Esophagus squamous epithelium (tissue), 5 donors: Measurements from ENCODE around the gene TGFB1. TPM values are rescaled to one million over a fixed set of nuclear protein-coding genes. Genes with fewer than 3 reads are reported as not detected.
"Not testable (repeated sequence)": the region's sequence is repeated elsewhere in the genome, so short reads cannot be mapped to it uniquely, and the experiment has no call there.

Source experiments
- DNase-seq: peaks from one replicate; lab custom pipeline; 2025; lab: John Stamatoyannopoulos, UW
- H3K27ac ChIP-seq, 4 donors: fragments of 200-600 bp; sonication (generic); one replicate each; pipeline ENCODE4 v1.5.1; 2016 to 2019; ENCODE audit warnings: mild to moderate bottlenecking in 1 of 4
- H3K27me3 ChIP-seq, 4 donors: fragments of 200-600 bp; sonication (generic); 1 replicate in 3 of 4; 2 replicates in 1 of 4; pipeline versions ENCODE4 v1.5.1 to v1.6.0; 2017 to 2021; ENCODE audit warnings: antibody characterized with exemption in 1 of 4
- H3K36me3 ChIP-seq, 3 donors: fragments of 200-600 bp; sonication (generic); one replicate each; pipeline ENCODE4 v1.5.1; 2016 to 2019
- H3K4me1 ChIP-seq, 3 donors: fragments of 200-600 bp; sonication (generic); one replicate each; pipeline ENCODE4 v1.5.1; 2017 to 2019
- H3K4me3 ChIP-seq, 4 donors: fragments of 200-600 bp; sonication (generic); 1 replicate in 3 of 4; 2 replicates in 1 of 4; pipeline ENCODE4 v1.5.1; 2016 to 2019; ENCODE audit warnings: mild to moderate bottlenecking in 2 of 4, moderate library complexity in 1 of 4
- H3K9me3 ChIP-seq, 3 donors: fragments of 200-600 bp; sonication (generic); one replicate each; pipeline ENCODE4 v1.5.1; 2016 to 2019
- POLR2A ChIP-seq, 4 donors: fragments of 450-650 bp; IDR thresholded peaks; one replicate each; pipeline ENCODE4 v1.6.1; 2017; ENCODE audit warnings: antibody characterized with exemption in 4 of 4, mild to moderate bottlenecking in 4 of 4, moderate library complexity in 3 of 4
- WGBS, 2 donors: methylation state at CpG; one replicate each; pipeline ENCODE4 v1.1.5; 2018; 5-methylcytosine and 5-hydroxymethylcytosine counted together
- intact Hi-C: fragments of 100-400 bp; cut with DNase I; formaldehyde crosslinking; loops from one replicate; pipeline ENCODE4 v1.15.0; 2022
- total RNA-seq, 4 donors: library from RNA; depleted of rRNA; stranded (reverse); fragments of >200 nt; gene quantifications; one replicate each; pipeline ENCODE4 v1.1.0, GENCODE V29; 2016
- TF ChIP-seq, protein P1 (sequence below), 6 experiments: fragments of 450-650 bp in 4 of 6; fragments of 200-600 bp in 2 of 6; sonication (generic) in 2 of 6; IDR thresholded peaks; one replicate each; pipeline ENCODE4 v1.5.1; 2016 to 2019; ENCODE audit warnings: antibody characterized with exemption in 6 of 6, mild to moderate bottlenecking in 4 of 6, moderate library complexity in 4 of 6
- donor health status: DM: yes; HTN: yes; CAD: no.

Gene TGFB1
- total RNA-seq, 4 donors from 2014 or later = 13.6 to 36.2 (median 31.9) TPM

DNA sequence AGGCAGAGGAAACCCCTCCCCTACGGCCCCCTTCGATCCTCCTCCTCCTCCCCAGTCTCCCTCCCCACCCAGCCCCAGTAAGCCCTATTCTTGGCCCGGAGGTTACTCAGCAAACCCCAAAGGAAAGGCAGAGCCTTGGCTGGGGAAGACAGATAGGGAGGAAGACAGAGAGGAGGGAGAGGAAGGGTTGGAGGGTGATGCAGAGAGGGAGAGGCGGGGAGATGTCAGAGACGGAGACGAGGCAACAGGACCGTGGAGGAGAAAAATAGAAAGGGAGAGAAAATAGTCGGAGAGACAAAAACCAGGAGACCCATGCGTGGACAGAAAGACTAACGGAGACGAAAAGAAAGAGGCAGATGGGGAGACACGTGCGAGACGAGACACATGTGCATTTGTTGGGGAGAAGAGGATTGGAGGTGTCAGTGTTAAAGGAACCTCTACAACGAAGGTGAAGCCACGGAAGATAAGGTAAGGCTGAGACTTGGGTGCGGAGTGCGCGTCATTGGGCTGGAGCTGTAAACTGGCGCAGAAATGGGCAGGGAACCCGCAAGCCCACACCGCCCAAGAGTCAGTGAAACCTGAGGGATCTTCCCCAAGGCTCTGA is 2.9 kb downstream of the TGFB1 start:
- peak overlapping the region; percentile 82 to 95 (median 92) for H3K27ac ChIP-seq
- WGBS, 2 donors = 1 to 3% methylated on average over 20 of the region's 22 CpGs
- no peaks in the 10 kb centered on the region for H3K27me3 ChIP-seq
- H3K36me3 ChIP-seq = peaks cover 0 to 26% (median 10%) of the 10 kb centered on the region in 3 donors
- DNase-seq = no peak
- TF ChIP-seq, protein P1, sequence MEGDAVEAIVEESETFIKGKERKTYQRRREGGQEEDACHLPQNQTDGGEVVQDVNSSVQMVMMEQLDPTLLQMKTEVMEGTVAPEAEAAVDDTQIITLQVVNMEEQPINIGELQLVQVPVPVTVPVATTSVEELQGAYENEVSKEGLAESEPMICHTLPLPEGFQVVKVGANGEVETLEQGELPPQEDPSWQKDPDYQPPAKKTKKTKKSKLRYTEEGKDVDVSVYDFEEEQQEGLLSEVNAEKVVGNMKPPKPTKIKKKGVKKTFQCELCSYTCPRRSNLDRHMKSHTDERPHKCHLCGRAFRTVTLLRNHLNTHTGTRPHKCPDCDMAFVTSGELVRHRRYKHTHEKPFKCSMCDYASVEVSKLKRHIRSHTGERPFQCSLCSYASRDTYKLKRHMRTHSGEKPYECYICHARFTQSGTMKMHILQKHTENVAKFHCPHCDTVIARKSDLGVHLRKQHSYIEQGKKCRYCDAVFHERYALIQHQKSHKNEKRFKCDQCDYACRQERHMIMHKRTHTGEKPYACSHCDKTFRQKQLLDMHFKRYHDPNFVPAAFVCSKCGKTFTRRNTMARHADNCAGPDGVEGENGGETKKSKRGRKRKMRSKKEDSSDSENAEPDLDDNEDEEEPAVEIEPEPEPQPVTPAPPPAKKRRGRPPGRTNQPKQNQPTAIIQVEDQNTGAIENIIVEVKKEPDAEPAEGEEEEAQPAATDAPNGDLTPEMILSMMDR (IDR thresholded peaks at IDR 0.05) = no peak
- TF ChIP-seq POLR2A (IDR thresholded peaks at IDR 0.05) = no peak
- peaks cover 14 to 78% (median 17%) of the 10 kb centered on the region in 3 donors for H3K4me1 ChIP-seq
- intact Hi-C loops = no loop called here
- H3K4me3 ChIP-seq = peak overlapping the region; percentile 75 to 90 (median 79)
- no peaks in the 10 kb centered on the region for H3K9me3 ChIP-seq

- H3K27me3 ChIP-seq, DNase-seq, H3K9me3 ChIP-seq, H3K4me3 ChIP-seq, intact Hi-C loops, H3K27ac ChIP-seq: not testable (repeated sequence)
- 89 to 95% methylated on average over 6 to 9 of the region's 9 CpGs for WGBS, 2 donors
- H3K4me1 ChIP-seq = peaks cover 14 to 39% (median 17%) of the 10 kb centered on the region in 3 donors
- H3K36me3 ChIP-seq = peaks cover under 1 to 64% (median 32%) of the 10 kb centered on the region in 3 donors
Observed at GRCh38 chr19:41346916-41347315, 6.8 kb downstream of the TGFB1 start.

GRCh38 chr19:41344162-41344561 is 9.6 kb downstream of the TGFB1 start:
- peaks cover 5 to 90% (median 51%) of the 10 kb centered on the region in 3 donors for H3K36me3 ChIP-seq

DNA sequence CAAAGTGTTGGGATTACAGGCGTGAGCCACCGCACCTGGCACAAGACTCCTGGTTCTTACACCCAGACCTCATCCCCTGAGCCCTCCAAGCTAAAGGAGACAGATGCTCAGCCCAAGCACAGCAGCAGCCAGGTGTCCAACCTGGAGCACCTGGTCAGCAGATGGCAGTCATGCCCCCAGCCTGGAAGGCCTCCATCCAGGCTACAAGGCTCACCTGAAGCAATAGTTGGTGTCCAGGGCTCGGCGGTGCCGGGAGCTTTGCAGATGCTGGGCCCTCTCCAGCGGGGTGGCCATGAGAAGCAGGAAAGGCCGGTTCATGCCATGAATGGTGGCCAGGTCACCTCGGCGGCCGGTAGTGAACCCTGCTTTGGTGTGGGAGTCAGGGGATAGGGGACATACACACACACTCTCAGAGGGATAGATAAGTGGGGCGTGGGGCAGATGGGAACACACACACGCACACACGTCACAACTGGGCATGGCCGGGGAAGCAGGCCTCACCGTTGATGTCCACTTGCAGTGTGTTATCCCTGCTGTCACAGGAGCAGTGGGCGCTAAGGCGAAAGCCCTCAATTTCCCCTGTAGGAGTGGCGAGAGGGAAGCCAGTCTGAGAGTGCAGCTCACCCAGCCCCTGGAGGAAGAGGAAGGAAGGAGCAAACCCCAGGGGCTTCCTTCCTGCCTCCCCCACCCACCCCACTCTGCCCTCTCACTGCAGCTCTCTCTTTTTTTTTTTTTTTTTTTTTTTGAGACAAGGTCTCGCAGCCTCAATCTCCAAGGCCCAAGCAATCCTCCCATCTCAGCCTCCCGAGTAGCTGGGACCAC is 11.8 kb downstream of the TGFB1 start:
- H3K36me3 ChIP-seq = peaks cover 5 to 98% (median 46%) of the 10 kb centered on the region in 3 donors
- H3K9me3 ChIP-seq = no peaks in the 10 kb centered on the region
- no peaks in the 10 kb centered on the region for H3K4me1 ChIP-seq
- H3K4me3 ChIP-seq = no peak overlapping the region
- intact Hi-C loops = no loop called here
- DNase-seq = no peak
- H3K27me3 ChIP-seq = no peaks in the 10 kb centered on the region
- H3K27ac ChIP-seq = no peak overlapping the region
- TF ChIP-seq, protein P1 (IDR thresholded peaks at IDR 0.05) = peak in 1 of 6 experiments; percentile 14
- TF ChIP-seq POLR2A (IDR thresholded peaks at IDR 0.05) = no peak
- 85 to 92% methylated on average over 13 to 17 of the region's 20 CpGs for WGBS, 2 donors

More at GRCh38 chr19:41344162-41344561, 9.6 kb downstream of the TGFB1 start:
- Histone ChIP-seq H3K9me3 (no peaks in the 10 kb centered on the region), H3K27ac (no peak overlapping the region), H3K4me1 (peaks cover 0 to 12% (median 3%) of the 10 kb centered on the region in 3 donors), H3K4me3 (no peak overlapping the region), H3K27me3 (no peaks in the 10 kb centered on the region)
- intact Hi-C loops = no loop called here
- TF ChIP-seq, protein P1 (IDR thresholded peaks at IDR 0.05) = no peak
- no peak for TF ChIP-seq POLR2A (IDR thresholded peaks at IDR 0.05)
- DNase-seq = no peak
- 85 to 100% methylated on average over 2 of the region's 2 CpGs for WGBS, 2 donors

GRCh38 chr19:41339936-41340335 is 13.8 kb downstream of the TGFB1 start:
- peaks cover 0 to 7% (median 0%) of the 10 kb centered on the region in 3 donors for H3K4me1 ChIP-seq
- H3K4me3 ChIP-seq = no peak overlapping the region
- H3K27me3 ChIP-seq = no peaks in the 10 kb centered on the region
- no peak overlapping the region for H3K27ac ChIP-seq
- no peak for TF ChIP-seq POLR2A (IDR thresholded peaks at IDR 0.05)
- WGBS, 2 donors = 96% methylated on average over 4 to 5 of the region's 5 CpGs
- peaks cover 5 to 94% (median 40%) of the 10 kb centered on the region in 3 donors for H3K36me3 ChIP-seq
- intact Hi-C loops = no loop called here
- no peaks in the 10 kb centered on the region for H3K9me3 ChIP-seq
- no peak for DNase-seq

GRCh38 chr19:41335467-41335866 is 18.3 kb downstream of the TGFB1 start:
- WGBS, 2 donors = 79 to 80% methylated on average over 8 to 10 of the region's 10 CpGs
- Histone ChIP-seq H3K4me1 (peaks cover 0 to 15% (median 0%) of the 10 kb centered on the region in 3 donors), H3K4me3 (no peak overlapping the region), H3K27me3 (no peaks in the 10 kb centered on the region), H3K9me3 (no peaks in the 10 kb centered on the region), H3K27ac (no peak overlapping the region), H3K36me3 (peaks cover 0 to 84% (median 24%) of the 10 kb centered on the region in 3 donors)
- TF ChIP-seq, protein P1 (IDR thresholded peaks at IDR 0.05) = no peak
- TF ChIP-seq POLR2A (IDR thresholded peaks at IDR 0.05) = no peak
- intact Hi-C loops = no loop called here
- no peak for DNase-seq
